Activated CD4-positive, alpha-beta T cell treated with anti-CD3 and anti-CD28 coated beads for 36 hours (primary cell): ENCODE measurements around the gene LCN12. TPM values are rescaled to one million over a fixed set of nuclear protein-coding genes. Genes with fewer than 3 reads are reported as not detected.

Experiments used
- ATAC-seq: fragments of 200-7000 bp; cut with Tn5 transposase; one replicate; pipeline ENCODE4 v1.10.0; 2021; ENCODE audit warnings: mild to moderate bottlenecking, moderate library complexity
- CTCF ChIA-PET: fragments of 350-600 bp; sonication (Branson Sonifier 250); formaldehyde crosslinking; loops from one replicate; lab custom pipeline; 2021; ENCODE audit warnings: antibody characterized with exemption; lab: Charles Lee
- POLR2A ChIA-PET: fragments of 350-600 bp; sonication (Branson Sonifier 250); formaldehyde crosslinking; loops from one replicate; lab custom pipeline; 2021; ENCODE audit warnings: antibody characterized with exemption, inconsistent platforms; lab: Charles Lee
- DNase-seq: peaks from one replicate; pipeline ENCODE4 v3.0.0-alpha.2; 2020
- H3K27ac Mint-ChIP-seq: one replicate; pipeline ENCODE4 v1.8.0; 2021; ENCODE audit warnings: mixed read lengths
- H3K27me3 Mint-ChIP-seq: one replicate; pipeline ENCODE4 v1.8.0; 2021; ENCODE audit warnings: mixed read lengths
- H3K36me3 Mint-ChIP-seq: one replicate; pipeline ENCODE4 v1.8.0; 2021; ENCODE audit warnings: low read depth, mixed read lengths
- H3K4me1 Mint-ChIP-seq: one replicate; pipeline ENCODE4 v1.8.0; 2021; ENCODE audit warnings: mixed read lengths
- H3K4me3 Mint-ChIP-seq: one replicate; pipeline ENCODE4 v1.8.0; 2021; ENCODE audit warnings: mild to moderate bottlenecking, moderate library complexity, mixed read lengths
- H3K9me3 Mint-ChIP-seq: one replicate; pipeline ENCODE4 v1.8.0; 2021; ENCODE audit warnings: low read depth, mixed read lengths
- intact Hi-C, 2 experiments: fragments of 100-400 bp; cut with DNase I in 1 of 2; cut with micrococcal nuclease in 1 of 2; formaldehyde crosslinking; loops; one replicate each; pipeline versions ENCODE4 v1.14.2 to v1.15.1; 2022 to 2024; cut with DNase I, micrococcal nuclease
- total RNA-seq, 2 experiments: library from RNA; stranded (reverse); gene quantifications; one replicate each; pipeline ENCODE4 v1.2.3, GENCODE V29; 2021

The LCN12 gene
- total RNA-seq, result 1 to 10 TPM; 1.1 to 1.5 TPM

GRCh38 chr9:136951541-136952320 lies at the start of gene LCN12:
Gene LCN12 (plus strand): TSS chr9:136952273. CDS start chr9:136952328, 55 bp downstream.
- POLR2A ChIA-PET, result no interaction called here
- CTCF ChIA-PET, result interaction anchor here (0.6 to 1.6 kb wide), 3 partner anchors 78 to 1076 kb away, joined by 3 to 4 read pairs (median 4); no protein-coding TSS in a partner anchor
- H3K27me3 Mint-ChIP-seq, result no peaks in the 10 kb centered on the region
- no peak for ATAC-seq
- DNase-seq, result no peak
- no peaks in the 10 kb centered on the region for H3K4me1 Mint-ChIP-seq
- no peak within 1 kb of the TSS for H3K27ac Mint-ChIP-seq
- intact Hi-C loops, result loop anchor here in 1 of 2 experiments (5.0 kb wide), 1 partner anchor 41 kb away; the partner anchor contains the start of gene PAXX
- H3K9me3 Mint-ChIP-seq, result peaks cover 3% of the 10 kb centered on the region
- no peaks in the 10 kb centered on the region for H3K36me3 Mint-ChIP-seq
- H3K4me3 Mint-ChIP-seq, result no peak within 1 kb of the TSS

- peak overlapping the region; percentile 32 for H3K4me3 Mint-ChIP-seq
These were observed 49.0 kb upstream of the LCN12 start for GRCh38 chr9:136903041-136903554.

GRCh38 chr9:136906266-136906665 lies 45.8 kb upstream of the LCN12 start:
- Mint-ChIP-seq H3K36me3 (peaks cover 64% of the 10 kb centered on the region), H3K27ac (peak overlapping the region; percentile 38), H3K9me3 (no peaks in the 10 kb centered on the region), H3K27me3 (no peaks in the 10 kb centered on the region), H3K4me1 (peaks cover 32% of the 10 kb centered on the region), H3K4me3 (no peak overlapping the region)
- ATAC-seq (no peak), DNase-seq (no peak)
- ChIA-PET CTCF (no interaction called here), POLR2A (no interaction called here)
- intact Hi-C loops, result no loop called here

More at GRCh38 chr9:136903041-136903554, 49.0 kb upstream of the LCN12 start:
- Mint-ChIP-seq H3K4me1 (peaks cover 41% of the 10 kb centered on the region), H3K27me3 (no peaks in the 10 kb centered on the region), H3K27ac (peak overlapping the region; percentile 85), H3K36me3 (peaks cover 68% of the 10 kb centered on the region), H3K9me3 (no peaks in the 10 kb centered on the region)
- ATAC-seq, result no peak
- POLR2A ChIA-PET, result interaction anchor here (1.9 kb wide), 1 partner anchor 17 kb away, joined by 8 read pairs; the partner anchor contains the start of gene TRAF2
- CTCF ChIA-PET, result interaction anchor here (0.8 to 2.3 kb wide), 3 partner anchors 21 to 334 kb away, joined by 3 to 10 read pairs (median 3); partner anchors contain the start of gene AJM1
- no peak for DNase-seq
- intact Hi-C loops, result loop anchor here in 1 of 2 experiments (5.0 kb wide), 2 partner anchors 39 to 56 kb away; partner anchors contain the start of genes FBXW5 and PHPT1

GRCh38 chr9:136907011-136907914 lies 44.8 kb upstream of the LCN12 start:
- Mint-ChIP-seq H3K9me3 (no peaks in the 10 kb centered on the region), H3K4me1 (peaks cover 22% of the 10 kb centered on the region), H3K27me3 (no peaks in the 10 kb centered on the region), H3K4me3 (no peak overlapping the region), H3K27ac (no peak overlapping the region), H3K36me3 (peaks cover 60% of the 10 kb centered on the region)
- ChIA-PET CTCF (interaction anchor here (0.8 kb wide), 1 partner anchor 14 kb away, joined by 6 read pairs; no protein-coding TSS in a partner anchor), POLR2A (no interaction called here)
- intact Hi-C loops, result no loop called here
- ATAC-seq, result no peak
- DNase-seq, result no peak

GRCh38 chr9:136910197-136910900 lies 41.7 kb upstream of the LCN12 start:
- H3K4me1 Mint-ChIP-seq, result peaks cover 8% of the 10 kb centered on the region
- intact Hi-C loops, result no loop called here
- DNase-seq (no peak), ATAC-seq (no peak)
- no peak overlapping the region for H3K4me3 Mint-ChIP-seq
- CTCF ChIA-PET, result interaction anchor here (0.7 to 1.2 kb wide), 3 partner anchors 12 to 97 kb away, joined by 3 read pairs; no protein-coding TSS in a partner anchor
- H3K36me3 Mint-ChIP-seq, result peaks cover 45% of the 10 kb centered on the region
- H3K9me3 Mint-ChIP-seq, result no peaks in the 10 kb centered on the region
- no peaks in the 10 kb centered on the region for H3K27me3 Mint-ChIP-seq
- H3K27ac Mint-ChIP-seq, result no peak overlapping the region
- POLR2A ChIA-PET, result no interaction called here

GRCh38 chr9:136910901-136911245 lies 41.2 kb upstream of the LCN12 start:
- ChIA-PET CTCF (interaction anchor here (0.6 to 1.2 kb wide), 3 partner anchors 60 to 117 kb away, joined by 3 read pairs; no protein-coding TSS in a partner anchor), POLR2A (interaction anchor here (0.7 kb wide), 1 partner anchor 85 kb away, joined by 4 read pairs; no protein-coding TSS in a partner anchor)
- no peak overlapping the region for H3K27ac Mint-ChIP-seq
- H3K27me3 Mint-ChIP-seq, result no peaks in the 10 kb centered on the region
- H3K36me3 Mint-ChIP-seq, result peaks cover 44% of the 10 kb centered on the region
- no peak for DNase-seq
- intact Hi-C loops, result no loop called here
- no peaks in the 10 kb centered on the region for H3K9me3 Mint-ChIP-seq
- peak; percentile 42 for ATAC-seq
- no peak overlapping the region for H3K4me3 Mint-ChIP-seq
- H3K4me1 Mint-ChIP-seq, result peaks cover 8% of the 10 kb centered on the region

- Mint-ChIP-seq H3K36me3 (peaks cover 40% of the 10 kb centered on the region), H3K4me3 (no peak overlapping the region), H3K27ac (peak overlapping the region; percentile 17), H3K27me3 (no peaks in the 10 kb centered on the region), H3K4me1 (peaks cover 10% of the 10 kb centered on the region), H3K9me3 (no peaks in the 10 kb centered on the region)
- ATAC-seq (no peak), DNase-seq (no peak)
- ChIA-PET CTCF (no interaction called here), POLR2A (no interaction called here)
- intact Hi-C loops, result no loop called here
These were observed 38.2 kb upstream of the LCN12 start for GRCh38 chr9:136913701-136914438.

- H3K9me3 Mint-ChIP-seq, result no peaks in the 10 kb centered on the region
- intact Hi-C loops, result no loop called here
- H3K4me3 Mint-ChIP-seq, result no peak overlapping the region
- H3K4me1 Mint-ChIP-seq, result peaks cover 10% of the 10 kb centered on the region
- DNase-seq (no peak), ATAC-seq (peak; percentile 53)
- CTCF ChIA-PET, result no interaction called here
- POLR2A ChIA-PET, result no interaction called here
- no peaks in the 10 kb centered on the region for H3K27me3 Mint-ChIP-seq
- H3K36me3 Mint-ChIP-seq, result peaks cover 43% of the 10 kb centered on the region
- peak overlapping the region; percentile 2 for H3K27ac Mint-ChIP-seq
These were observed 36.3 kb upstream of the LCN12 start for GRCh38 chr9:136915632-136916329.

- peaks cover 42% of the 10 kb centered on the region for H3K36me3 Mint-ChIP-seq
- ATAC-seq, result peak; percentile 77
These were observed 35.5 kb upstream of the LCN12 start for GRCh38 chr9:136916330-136917184.

More at GRCh38 chr9:136916330-136917184, 35.5 kb upstream of the LCN12 start:
- Mint-ChIP-seq H3K27me3 (no peaks in the 10 kb centered on the region), H3K9me3 (no peaks in the 10 kb centered on the region), H3K4me3 (no peak overlapping the region), H3K4me1 (peaks cover 10% of the 10 kb centered on the region), H3K27ac (no peak overlapping the region)
- intact Hi-C loops, result no loop called here
- CTCF ChIA-PET, result no interaction called here
- DNase-seq, result no peak
- POLR2A ChIA-PET, result no interaction called here
